Measurements from ENCODE around the gene DEAF1.

DNA sequence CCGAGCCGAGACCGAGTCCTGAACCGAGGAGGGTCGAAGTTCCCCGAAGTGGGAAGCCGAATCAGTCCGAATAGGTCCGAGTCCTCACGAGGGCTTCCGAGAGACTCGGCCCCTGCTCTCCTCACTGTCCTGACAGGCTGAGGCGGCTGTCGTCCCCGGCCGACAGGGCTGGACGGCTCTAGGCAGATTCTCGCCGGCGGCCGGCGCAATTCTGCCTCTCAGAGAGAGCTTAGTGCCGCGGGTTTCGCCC is 191 bp upstream of the DEAF1 start:
- no peak for TF ChIP-seq PCBP2 (IDR thresholded peaks at IDR 0.05; ENCODE audit: low read depth, low read length, poor library complexity, severe bottlenecking)
- TF ChIP-seq, protein P1, sequence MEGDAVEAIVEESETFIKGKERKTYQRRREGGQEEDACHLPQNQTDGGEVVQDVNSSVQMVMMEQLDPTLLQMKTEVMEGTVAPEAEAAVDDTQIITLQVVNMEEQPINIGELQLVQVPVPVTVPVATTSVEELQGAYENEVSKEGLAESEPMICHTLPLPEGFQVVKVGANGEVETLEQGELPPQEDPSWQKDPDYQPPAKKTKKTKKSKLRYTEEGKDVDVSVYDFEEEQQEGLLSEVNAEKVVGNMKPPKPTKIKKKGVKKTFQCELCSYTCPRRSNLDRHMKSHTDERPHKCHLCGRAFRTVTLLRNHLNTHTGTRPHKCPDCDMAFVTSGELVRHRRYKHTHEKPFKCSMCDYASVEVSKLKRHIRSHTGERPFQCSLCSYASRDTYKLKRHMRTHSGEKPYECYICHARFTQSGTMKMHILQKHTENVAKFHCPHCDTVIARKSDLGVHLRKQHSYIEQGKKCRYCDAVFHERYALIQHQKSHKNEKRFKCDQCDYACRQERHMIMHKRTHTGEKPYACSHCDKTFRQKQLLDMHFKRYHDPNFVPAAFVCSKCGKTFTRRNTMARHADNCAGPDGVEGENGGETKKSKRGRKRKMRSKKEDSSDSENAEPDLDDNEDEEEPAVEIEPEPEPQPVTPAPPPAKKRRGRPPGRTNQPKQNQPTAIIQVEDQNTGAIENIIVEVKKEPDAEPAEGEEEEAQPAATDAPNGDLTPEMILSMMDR (IDR thresholded peaks at IDR 0.05 in 2 of 3, conservative IDR thresholded peaks at IDR 0.05 in 1 of 3; ENCODE audit: insufficient read depth in 2 of 3, low read depth in 1 of 3, low read length in 3 of 3): no peak
